MM.1S (cell line): ENCODE results near the gene GLYAT.

Experiments used
- DNase-seq: peaks from one replicate; pipeline ENCODE4 v3.0.0-alpha.2; 2015
- H2AFZ ChIP-seq: fragments of 300-600 bp; sonication (generic); 2 replicates; pipeline ENCODE4 v1.6.0; 2016; ENCODE audit warnings: antibody characterized with exemption, low read length
- H3F3A ChIP-seq: fragments of 300-600 bp; sonication (generic); 2 replicates; pipeline ENCODE4 v1.6.1; 2016; ENCODE audit warnings: mild to moderate bottlenecking, antibody characterized with exemption, low read length, moderate library complexity, mixed read lengths; ENCODE audit not compliant: insufficient read depth
- H3K27ac ChIP-seq: fragments of 300-600 bp; sonication (generic); 2 replicates; pipeline ENCODE4 v1.5.1; 2016; ENCODE audit warnings: mild to moderate bottlenecking, low read length
- H3K27me3 ChIP-seq: fragments of 300-600 bp; sonication (generic); replicated peaks from 2 replicates; pipeline ENCODE4 v1.6.0; 2016; ENCODE audit warnings: low read length; ENCODE audit not compliant: insufficient read depth
- H3K36me3 ChIP-seq: fragments of 300-600 bp; sonication (generic); replicated peaks from 2 replicates; pipeline ENCODE4 v1.6.1; 2016; ENCODE audit warnings: mild to moderate bottlenecking, low read length, mixed read lengths; ENCODE audit not compliant: insufficient read depth
- H3K4me1 ChIP-seq: fragments of 300-600 bp; sonication (generic); 2 replicates; pipeline ENCODE4 v1.6.1; 2016; ENCODE audit warnings: low read length, mixed read lengths
- H3K4me2 ChIP-seq: fragments of 300-600 bp; sonication (generic); 2 replicates; pipeline ENCODE4 v1.6.0; 2016; ENCODE audit warnings: low read depth, low read length
- H3K4me3 ChIP-seq: fragments of 300-600 bp; sonication (generic); 2 replicates; pipeline ENCODE4 v1.5.1; 2016; ENCODE audit warnings: low read length, mixed read lengths
- H3K79me2 ChIP-seq: fragments of 300-600 bp; sonication (generic); 2 replicates; pipeline ENCODE4 v1.6.1; 2016; ENCODE audit warnings: mixed run types, low read length, mixed read lengths
- H3K9ac ChIP-seq: fragments of 300-600 bp; sonication (generic); 2 replicates; pipeline ENCODE4 v1.6.1; 2016; ENCODE audit warnings: low read length, mixed read lengths
- H3K9me2 ChIP-seq: fragments of 300-600 bp; sonication (generic); replicated peaks from 2 replicates; pipeline ENCODE4 v1.6.1; 2016; ENCODE audit warnings: mild to moderate bottlenecking, low read length, mixed read lengths; ENCODE audit not compliant: insufficient read depth
- H3K9me3 ChIP-seq: fragments of 300-600 bp; sonication (generic); replicated peaks from 2 replicates; pipeline ENCODE4 v1.6.1; 2016; ENCODE audit warnings: mild to moderate bottlenecking, low read length, mixed read lengths; ENCODE audit not compliant: insufficient read depth
- H4K20me1 ChIP-seq: fragments of 300-600 bp; sonication (generic); 2 replicates; pipeline ENCODE4 v1.6.1; 2016; ENCODE audit warnings: mild to moderate bottlenecking, low read length, moderate library complexity, mixed read lengths; ENCODE audit not compliant: insufficient read depth
- CTCF ChIP-seq: fragments of 300-600 bp; sonication (generic); IDR thresholded peaks from 2 replicates; pipeline ENCODE4 v1.5.1; 2016; ENCODE audit warnings: antibody characterized with exemption, low read length, mixed read lengths
- EZH2 ChIP-seq: fragments of 300-600 bp; sonication (generic); optimal IDR thresholded peaks from 2 replicates; pipeline ENCODE3; 2017; ENCODE audit warnings: low read depth, mild to moderate bottlenecking, antibody characterized with exemption, low read length, mixed read lengths
- EZH2phosphoT487 ChIP-seq: fragments of 300-600 bp; sonication (generic); IDR thresholded peaks from 2 replicates; pipeline ENCODE4 v1.6.1; 2018; ENCODE audit warnings: antibody characterized with exemption, low read length

GLYAT gene

DNA sequence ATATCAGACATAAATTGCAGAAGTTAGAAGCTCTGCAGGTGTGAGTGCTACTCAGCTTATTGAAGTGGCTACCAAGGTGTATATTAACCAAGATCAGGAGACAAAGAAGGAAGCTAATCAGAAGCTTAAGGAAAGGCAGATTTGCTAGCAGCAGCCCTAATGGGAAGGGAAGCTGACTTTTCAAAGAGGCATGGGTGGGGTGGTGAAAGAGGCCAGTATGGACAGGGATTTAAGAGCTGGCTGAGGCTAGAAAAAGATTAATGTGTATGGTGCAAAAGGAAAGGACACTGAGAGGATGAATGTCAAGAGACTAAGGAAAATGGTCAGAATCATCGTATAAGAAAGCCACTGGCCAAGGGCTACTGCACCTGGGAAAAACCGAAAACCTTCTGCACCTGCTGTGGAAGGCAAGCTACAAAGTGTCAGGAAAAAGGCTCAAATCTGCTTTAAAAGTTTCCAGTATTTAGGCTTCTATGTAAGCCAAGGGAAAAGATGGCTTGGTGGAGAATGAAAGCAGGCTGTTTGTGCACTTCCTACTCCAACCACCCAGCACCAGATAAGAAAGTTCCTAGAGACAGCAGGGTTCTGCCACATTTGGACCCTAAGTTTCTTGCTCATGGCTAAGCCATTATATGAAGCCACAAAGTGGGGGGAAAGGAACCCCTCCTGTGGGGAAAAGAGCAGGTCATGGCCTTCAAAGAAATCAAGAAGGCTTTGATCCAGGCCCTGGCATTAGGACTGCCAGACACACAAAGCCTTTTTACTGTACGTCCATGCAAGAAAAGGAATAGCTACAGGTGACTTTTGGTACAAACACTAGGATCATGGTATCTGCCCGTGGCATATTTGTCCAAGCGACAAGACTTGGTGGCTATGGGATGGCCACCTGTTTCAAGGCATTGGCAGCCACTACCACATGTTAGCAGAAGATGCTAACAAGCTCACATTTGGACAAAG is 40.9 kb upstream of the GLYAT start:
- Histone ChIP-seq H3K27ac (no peak overlapping the region), H3F3A (no peaks in the 10 kb centered on the region), H3K4me1 (no peaks in the 10 kb centered on the region), H3K36me3 (no peaks in the 10 kb centered on the region), H3K79me2 (no peaks in the 10 kb centered on the region), H3K9me3 (no peaks in the 10 kb centered on the region), H4K20me1 (no peaks in the 10 kb centered on the region), H3K9me2 (no peaks in the 10 kb centered on the region), H3K27me3 (no peaks in the 10 kb centered on the region), H3K4me3 (no peak overlapping the region), H3K4me2 (no peak overlapping the region), H3K9ac (no peak overlapping the region), H2AFZ (no peak overlapping the region)
- no peak for DNase-seq
- no peak for TF ChIP-seq CTCF
- no peak for TF ChIP-seq EZH2
- TF ChIP-seq EZH2phosphoT487 = no peak

DNA sequence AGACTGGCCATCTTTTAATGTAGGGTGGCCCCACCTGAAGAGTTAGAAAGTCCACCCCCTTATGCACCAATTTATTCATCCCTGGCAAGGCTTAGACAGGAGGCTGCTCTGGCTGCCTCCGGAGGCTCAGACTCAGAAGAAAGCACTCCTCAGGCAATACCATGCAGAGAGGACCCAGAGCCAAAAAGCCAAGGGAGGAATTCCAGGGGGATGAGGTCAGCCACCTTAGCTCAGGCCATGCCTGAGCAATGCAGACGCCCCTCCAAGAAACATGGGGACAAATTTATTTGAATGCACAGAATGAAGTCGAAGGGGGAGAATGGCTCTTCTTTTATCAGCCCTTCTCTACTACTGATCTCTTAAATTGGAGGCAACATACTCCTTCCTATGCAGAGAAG is 39.7 kb upstream of the GLYAT start:
- H3K4me1 ChIP-seq = no peaks in the 10 kb centered on the region
- no peak overlapping the region for H3K27ac ChIP-seq
- no peak overlapping the region for H3K4me2 ChIP-seq
- H3K9me3 ChIP-seq = no peaks in the 10 kb centered on the region
- H4K20me1 ChIP-seq = no peaks in the 10 kb centered on the region
- no peak for DNase-seq
- H2AFZ ChIP-seq = no peak overlapping the region
- no peaks in the 10 kb centered on the region for H3K27me3 ChIP-seq
- no peak overlapping the region for H3K9ac ChIP-seq
- no peaks in the 10 kb centered on the region for H3K79me2 ChIP-seq
- no peaks in the 10 kb centered on the region for H3F3A ChIP-seq
- TF ChIP-seq EZH2phosphoT487 (no peak), CTCF (no peak), EZH2 (no peak)
- H3K36me3 ChIP-seq = no peaks in the 10 kb centered on the region
- no peaks in the 10 kb centered on the region for H3K9me2 ChIP-seq
- H3K4me3 ChIP-seq = no peak overlapping the region

- Histone ChIP-seq H3K27me3 (no peaks in the 10 kb centered on the region), H3F3A (no peaks in the 10 kb centered on the region), H3K9me3 (no peaks in the 10 kb centered on the region), H3K9ac (no peak overlapping the region), H3K4me2 (no peak overlapping the region), H3K4me1 (no peaks in the 10 kb centered on the region), H3K9me2 (no peaks in the 10 kb centered on the region), H3K79me2 (no peaks in the 10 kb centered on the region), H3K36me3 (no peaks in the 10 kb centered on the region), H4K20me1 (no peaks in the 10 kb centered on the region), H3K27ac (no peak overlapping the region), H2AFZ (no peak overlapping the region), H3K4me3 (no peak overlapping the region)
- no peak for DNase-seq
- no peak for TF ChIP-seq CTCF
- no peak for TF ChIP-seq EZH2
- TF ChIP-seq EZH2phosphoT487 = no peak
Observed at GRCh38 chr11:58770627-58771457, 39.1 kb upstream of the GLYAT start.
